Hematopoietic multipotent progenitor cell treated with erythropoietin and hydrocortisone succinate and interleukin-3 and kit ligand, for 17 days (in vitro differentiated cells): ENCODE data around the gene LCN10.
A peak's percentile ranks its signal among the peaks of the same experiment; 100 is the strongest.
"Not testable (repeated sequence)": the region's sequence is repeated elsewhere in the genome, so short reads cannot be mapped to it uniquely, and the experiment has no call there.

Experiments
- DNase-seq: peaks from one replicate; pipeline ENCODE4 v3.0.0-alpha.2; 2015; ENCODE audit warnings: low spot score

The LCN10 gene

GRCh38 chr9:136742591-136743391 is at the start of gene LCN10:
LCN10 (minus strand) TSS chr9:136742940; CDS start chr9:136742903, 37 bp downstream.
- DNase-seq, result no peak

- DNase-seq, result peak; percentile 84
These were observed 49.0 kb upstream of the LCN10 start for GRCh38 chr9:136791516-136792276.

- peak; percentile 99 for DNase-seq
These were observed 48.1 kb upstream of the LCN10 start, which contains the start of gene TMEM141 for GRCh38 chr9:136790640-136791515. TMEM141 (plus strand) TSS chr9:136791344; CDS start chr9:136791371, 27 bp downstream.

- no peak for DNase-seq
These were observed 46.8 kb upstream of the LCN10 start for GRCh38 chr9:136789523-136789937.

- DNase-seq, result peak; percentile 19
These were observed 46.1 kb upstream of the LCN10 start for GRCh38 chr9:136788644-136789522.

- DNase-seq, result peak; percentile 91
These were observed 45.1 kb upstream of the LCN10 start for GRCh38 chr9:136787690-136788400.

- not testable (repeated sequence) for DNase-seq
These were observed 44.2 kb upstream of the LCN10 start for GRCh38 chr9:136786983-136787382.

GRCh38 chr9:136786451-136786850 is 43.7 kb upstream of the LCN10 start:
- no peak for DNase-seq

GRCh38 chr9:136785565-136786355 is 43.0 kb upstream of the LCN10 start:
- not testable (repeated sequence) for DNase-seq

GRCh38 chr9:136784997-136785361 is 42.2 kb upstream of the LCN10 start:
- DNase-seq, result no peak

- DNase-seq, result no peak
These were observed 41.7 kb upstream of the LCN10 start for GRCh38 chr9:136784249-136784996.

- no peak for DNase-seq
These were observed 39.7 kb upstream of the LCN10 start for GRCh38 chr9:136782452-136782851.

- no peak for DNase-seq
These were observed 37.1 kb upstream of the LCN10 start for GRCh38 chr9:136779808-136780207.

GRCh38 chr9:136777359-136777758 is 34.6 kb upstream of the LCN10 start:
- DNase-seq, result no peak

GRCh38 chr9:136776947-136777346 is 34.2 kb upstream of the LCN10 start:
- no peak for DNase-seq

GRCh38 chr9:136775191-136775590 is 32.5 kb upstream of the LCN10 start:
- no peak for DNase-seq

GRCh38 chr9:136774416-136775045 is 31.8 kb upstream of the LCN10 start:
- DNase-seq, result no peak

GRCh38 chr9:136773386-136774044 is 30.8 kb upstream of the LCN10 start:
- no peak for DNase-seq
